ENCODE data around the gene FNDC3B.
"Not testable (repeated sequence)": the region's sequence is repeated elsewhere in the genome, so short reads cannot be mapped to it uniquely, and the experiment has no call there.

The FNDC3B gene

DNA sequence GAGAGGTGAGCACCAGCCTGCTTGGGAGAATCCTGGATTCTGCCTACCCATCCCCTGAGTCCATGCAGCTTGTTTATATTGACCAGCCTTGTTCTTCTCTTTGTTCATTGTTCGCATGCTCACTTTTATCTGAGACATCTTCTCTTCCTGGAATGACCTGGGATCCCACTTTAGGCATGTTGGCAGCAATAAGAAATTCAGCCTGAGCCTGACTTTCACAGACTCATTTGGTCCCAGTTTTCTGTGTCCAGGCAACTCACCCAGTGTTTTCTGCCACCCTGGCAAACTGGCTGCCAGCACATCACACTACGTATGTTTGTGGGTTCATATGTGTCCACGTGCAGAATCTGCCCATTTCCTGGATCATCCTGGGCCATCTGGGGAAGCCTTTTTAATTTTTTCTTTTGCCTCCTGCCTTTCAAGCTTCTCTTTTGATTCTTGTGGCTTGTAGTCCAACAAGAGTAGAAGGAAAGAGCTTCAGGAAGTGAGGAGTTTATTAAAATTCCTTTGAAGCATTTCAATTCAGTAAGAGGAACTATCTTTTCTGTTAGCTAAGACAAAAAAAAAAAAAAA lies 199.9 kb downstream of the FNDC3B start:
- no peak for DNase-seq (ENCODE audit: low read depth)

DNA sequence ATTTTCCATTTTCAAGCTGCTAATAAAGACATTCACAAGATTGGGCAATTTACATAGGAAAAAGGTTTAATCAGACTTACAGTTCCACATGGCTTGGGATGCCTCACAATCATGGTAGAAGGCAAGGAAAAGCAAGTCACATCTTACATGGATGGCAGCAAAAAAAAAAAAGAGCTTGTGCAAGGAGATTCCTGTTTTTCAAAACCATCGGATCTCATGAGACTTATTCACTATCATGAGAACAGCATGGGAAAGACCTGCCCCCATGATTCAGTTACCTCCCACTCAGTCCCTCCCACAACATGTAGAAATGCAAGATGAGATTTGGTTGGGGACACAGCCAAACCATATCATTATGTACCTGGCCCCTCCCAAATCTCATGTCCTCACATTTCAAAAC lies 202.0 kb downstream of the FNDC3B start:
- no peak for DNase-seq (ENCODE audit: low read depth)

DNA sequence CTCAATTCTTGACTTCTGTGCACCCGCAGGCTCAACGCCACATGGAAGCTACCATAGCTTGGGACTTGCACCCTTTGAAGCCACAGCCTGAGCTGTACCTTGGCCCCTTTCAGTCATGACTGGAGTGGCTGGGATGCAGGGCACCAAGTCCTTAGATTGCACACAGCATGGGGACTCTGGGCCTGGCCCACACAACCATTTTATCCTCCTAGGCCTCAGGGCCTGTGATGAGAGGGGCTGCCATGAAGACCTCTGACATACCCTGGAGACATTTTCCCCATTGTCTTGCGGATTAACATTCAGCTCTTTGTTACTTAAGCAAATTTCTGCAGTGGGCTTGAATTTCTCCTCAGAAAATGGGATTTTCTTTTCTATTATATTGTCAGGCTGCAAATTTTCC lies 203.1 kb downstream of the FNDC3B start:
- DNase-seq (ENCODE audit: low read depth) = not testable (repeated sequence)

DNA sequence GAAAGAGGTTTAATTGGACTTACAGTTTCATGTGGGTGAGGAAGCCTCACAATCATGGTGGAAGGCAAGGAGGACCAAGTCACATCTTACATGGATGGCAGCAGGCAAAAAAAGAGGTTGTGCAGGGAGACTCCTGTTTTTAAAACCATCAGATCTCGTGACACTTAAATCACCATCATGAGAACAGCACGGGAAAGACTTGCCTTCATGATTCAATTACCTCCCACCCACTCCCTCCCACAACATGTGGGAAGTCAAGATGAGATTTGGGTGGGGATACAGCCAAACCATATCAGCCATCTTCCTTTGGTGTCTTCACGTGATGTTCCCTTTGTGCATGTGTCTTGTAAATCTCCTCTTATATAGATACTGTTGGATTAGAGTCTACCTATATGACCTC lies 204.0 kb downstream of the FNDC3B start:
- DNase-seq (ENCODE audit: low read depth) = not testable (repeated sequence)

DNA sequence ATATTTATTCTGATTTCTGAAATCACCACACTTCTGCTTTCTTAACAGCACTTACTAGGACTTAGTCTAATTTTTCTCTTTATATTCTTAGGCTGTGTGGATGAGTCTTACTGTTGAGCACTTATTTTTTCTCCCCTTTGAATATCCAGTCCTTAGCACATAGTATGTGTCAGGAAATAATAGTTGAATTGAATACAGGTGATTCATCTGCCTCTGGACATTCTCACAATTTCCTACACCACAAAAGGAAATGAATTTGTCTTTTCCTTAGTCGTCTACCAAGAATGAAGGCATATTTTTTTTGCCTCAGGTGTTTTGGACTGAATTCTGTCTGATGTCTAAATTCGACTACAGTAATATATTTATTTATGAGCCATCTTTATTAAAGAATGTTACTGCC lies 204.6 kb downstream of the FNDC3B start:
- DNase-seq (ENCODE audit: low read depth) = no peak

DNA sequence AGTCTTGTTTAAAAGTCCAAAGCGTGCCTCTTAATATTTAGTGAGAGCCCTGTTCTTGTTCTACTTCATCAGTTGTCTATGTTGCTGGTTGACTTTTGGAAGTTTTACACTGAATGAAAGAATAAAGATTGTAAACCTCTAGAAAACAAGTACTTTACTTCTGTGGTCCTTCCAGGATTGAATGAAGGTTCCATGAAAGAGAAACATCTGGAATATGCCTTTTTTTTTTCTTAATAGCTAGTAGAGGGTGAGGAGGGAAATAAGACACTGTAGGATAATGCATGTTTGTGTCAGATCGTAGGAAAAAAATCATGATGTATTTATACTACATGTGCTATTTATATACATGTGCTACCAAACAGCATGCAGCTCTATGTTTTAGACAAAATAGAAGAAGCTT lies 205.9 kb downstream of the FNDC3B start:
- DNase-seq (ENCODE audit: low read depth) = no peak

DNA sequence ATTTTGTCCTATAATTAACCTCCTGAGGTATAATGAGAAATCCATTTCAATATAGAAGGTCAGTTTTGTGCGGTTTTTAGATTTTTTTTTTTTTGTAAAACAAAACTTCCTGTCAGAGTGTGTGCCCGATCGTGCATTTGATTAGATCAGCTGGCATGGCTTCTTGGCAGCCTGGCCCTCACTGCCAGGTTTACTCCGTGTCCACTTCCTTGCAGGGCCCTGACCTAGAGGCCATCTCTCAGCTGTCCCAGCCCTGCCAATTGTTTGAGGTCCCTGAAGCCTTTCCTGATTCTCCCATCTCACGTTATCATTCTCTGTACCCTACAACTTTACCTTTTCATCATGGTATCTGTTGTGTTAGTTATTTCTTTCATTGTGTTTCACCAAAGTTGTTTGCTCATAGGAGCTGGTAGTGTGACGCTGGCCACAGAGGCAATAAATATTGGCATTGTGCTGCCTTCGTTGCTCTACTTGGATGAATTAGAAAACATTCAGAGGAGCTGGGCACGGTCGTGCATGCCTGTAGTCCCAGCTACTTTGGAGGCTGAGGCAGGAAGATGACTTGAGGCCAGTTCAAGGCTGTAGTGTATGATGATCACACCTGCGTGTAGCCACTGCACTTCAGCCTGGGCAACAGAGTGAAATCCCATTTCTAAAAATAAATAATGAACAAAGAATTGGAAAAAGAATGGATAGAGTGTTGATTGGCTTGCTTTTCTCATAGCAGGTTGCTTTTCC lies 206.9 kb downstream of the FNDC3B start:
- no peak for DNase-seq (ENCODE audit: low read depth)

DNA sequence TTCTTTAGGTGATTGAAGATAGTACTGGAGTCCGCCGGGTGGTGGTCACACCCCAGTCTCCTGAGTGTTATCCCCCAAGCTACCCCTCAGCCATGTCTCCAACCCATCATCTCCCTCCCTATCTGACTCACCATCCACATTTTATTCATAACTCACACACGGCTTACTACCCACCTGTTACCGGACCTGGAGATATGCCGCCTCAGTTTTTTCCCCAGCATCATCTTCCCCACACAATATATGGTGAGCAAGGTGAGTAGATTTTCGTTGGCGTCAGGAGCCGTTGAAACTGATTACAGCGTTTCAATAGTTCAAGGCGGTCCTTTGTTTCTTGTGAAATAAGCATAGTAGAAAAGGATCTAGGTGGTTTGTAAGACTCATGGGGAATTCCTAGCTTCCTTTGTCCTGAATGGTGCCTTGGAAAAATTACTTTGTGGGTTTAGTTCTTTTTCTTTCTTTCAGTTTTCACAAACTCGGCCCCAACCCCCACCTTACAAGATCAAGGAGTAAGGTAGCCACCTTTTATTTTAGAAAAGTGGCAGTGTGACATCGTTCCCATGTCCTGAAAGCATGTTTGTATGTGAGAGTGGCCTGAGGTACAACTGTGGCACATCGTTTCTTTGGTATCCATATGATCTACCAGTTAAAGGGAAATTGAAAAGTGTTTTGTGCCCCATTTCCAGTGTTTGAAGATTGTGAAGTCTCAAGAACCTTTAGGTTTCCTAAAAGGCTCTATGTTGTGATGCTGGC lies 208.3 kb downstream of the FNDC3B start:
- DNase-seq (ENCODE audit: low read depth) = no peak

DNA sequence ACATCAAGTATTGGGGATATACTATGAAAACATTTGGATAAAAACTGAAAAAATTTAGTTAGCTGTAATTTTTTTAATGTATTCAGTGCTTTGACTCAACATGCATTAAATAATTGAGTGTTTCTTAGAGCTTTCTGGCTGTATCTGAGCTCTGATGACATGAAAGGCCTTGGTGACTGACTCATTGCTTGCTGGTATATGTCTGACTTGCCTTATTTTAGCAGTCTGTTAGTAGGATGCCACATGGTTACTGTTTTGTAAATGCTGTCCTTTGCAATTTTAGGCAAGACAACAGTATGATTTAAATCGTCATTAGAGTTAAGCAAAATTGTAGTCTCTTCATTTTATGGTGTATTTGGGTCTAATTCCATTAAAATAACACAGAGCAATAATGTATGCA lies 209.7 kb downstream of the FNDC3B start:
- DNase-seq (ENCODE audit: low read depth) = no peak

DNA sequence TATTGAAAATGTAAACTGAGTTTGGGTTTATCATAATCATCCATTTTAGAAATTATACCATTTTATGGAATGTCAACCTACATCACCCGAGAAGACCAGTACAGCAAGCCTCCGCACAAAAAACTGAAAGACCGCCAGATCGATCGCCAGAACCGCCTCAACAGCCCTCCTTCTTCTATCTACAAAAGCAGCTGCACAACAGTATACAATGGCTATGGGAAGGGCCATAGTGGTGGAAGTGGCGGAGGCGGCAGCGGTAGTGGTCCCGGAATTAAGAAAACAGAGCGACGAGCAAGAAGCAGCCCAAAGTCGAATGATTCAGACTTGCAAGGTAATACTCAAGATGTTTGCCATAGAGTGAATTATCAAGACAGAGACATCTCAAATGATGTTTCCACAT lies 211.8 kb downstream of the FNDC3B start:
- no peak for DNase-seq (ENCODE audit: low read depth)

DNA sequence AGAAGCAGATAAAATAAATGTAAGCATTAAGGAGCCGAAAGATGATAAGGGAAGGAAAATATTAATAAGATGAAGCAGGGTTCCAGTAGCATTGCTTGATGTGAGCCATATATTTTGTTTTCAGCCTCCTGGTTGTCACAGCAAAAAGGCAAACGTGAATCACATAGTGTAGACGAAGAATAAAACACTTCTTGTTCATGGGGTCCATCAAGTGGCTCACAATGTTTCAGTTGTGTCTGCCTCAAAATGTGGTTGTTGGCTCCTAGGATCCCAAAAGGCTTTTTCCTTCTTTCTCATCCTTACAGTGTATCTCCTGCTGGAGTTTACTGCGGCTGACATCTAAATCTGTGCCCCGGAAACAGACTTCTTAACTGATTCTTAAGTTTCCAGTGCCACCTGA lies 213.8 kb downstream of the FNDC3B start:
- DNase-seq (ENCODE audit: low read depth) = no peak

DNA sequence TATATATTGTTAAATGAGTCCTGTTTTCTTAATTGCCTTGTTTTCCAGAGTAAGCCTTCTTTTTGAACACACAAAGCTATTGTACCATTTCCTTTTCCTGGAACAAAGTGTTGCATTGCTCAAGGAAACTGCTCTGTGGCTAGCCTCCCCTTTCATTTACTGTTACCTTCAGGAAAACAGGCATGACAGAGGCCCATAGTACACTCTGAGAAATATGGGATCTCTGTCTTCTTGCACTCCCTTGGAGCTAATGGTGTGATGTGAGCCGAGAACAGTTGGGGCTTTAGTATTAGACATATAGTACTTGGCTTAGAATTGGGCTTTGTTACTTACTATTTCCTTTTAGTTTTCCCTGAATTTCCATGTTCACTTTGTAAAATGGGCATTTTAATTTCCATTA lies 215.2 kb downstream of the FNDC3B start:
- DNase-seq (ENCODE audit: low read depth) = no peak

DNA sequence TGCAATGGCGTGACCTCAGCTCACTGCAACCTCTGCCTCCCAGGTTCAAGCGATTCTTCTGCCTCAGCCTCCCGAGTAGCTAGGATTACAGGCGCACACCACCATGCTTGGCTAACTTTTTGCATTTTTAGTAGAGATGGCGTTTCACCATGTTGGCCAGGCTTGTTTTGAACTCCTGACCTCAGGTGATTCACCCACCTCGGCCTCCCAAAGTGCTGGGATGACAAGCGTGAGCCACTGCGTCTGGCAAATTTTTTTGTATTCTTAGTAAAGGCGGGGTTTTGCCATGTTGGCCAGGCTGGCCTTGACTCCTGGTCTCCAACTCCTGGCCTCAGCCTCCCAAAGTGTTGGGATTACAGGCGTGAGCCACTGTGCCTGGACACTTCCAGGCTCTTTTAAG lies 215.9 kb downstream of the FNDC3B start:
- DNase-seq (ENCODE audit: low read depth) = not testable (repeated sequence)

DNA sequence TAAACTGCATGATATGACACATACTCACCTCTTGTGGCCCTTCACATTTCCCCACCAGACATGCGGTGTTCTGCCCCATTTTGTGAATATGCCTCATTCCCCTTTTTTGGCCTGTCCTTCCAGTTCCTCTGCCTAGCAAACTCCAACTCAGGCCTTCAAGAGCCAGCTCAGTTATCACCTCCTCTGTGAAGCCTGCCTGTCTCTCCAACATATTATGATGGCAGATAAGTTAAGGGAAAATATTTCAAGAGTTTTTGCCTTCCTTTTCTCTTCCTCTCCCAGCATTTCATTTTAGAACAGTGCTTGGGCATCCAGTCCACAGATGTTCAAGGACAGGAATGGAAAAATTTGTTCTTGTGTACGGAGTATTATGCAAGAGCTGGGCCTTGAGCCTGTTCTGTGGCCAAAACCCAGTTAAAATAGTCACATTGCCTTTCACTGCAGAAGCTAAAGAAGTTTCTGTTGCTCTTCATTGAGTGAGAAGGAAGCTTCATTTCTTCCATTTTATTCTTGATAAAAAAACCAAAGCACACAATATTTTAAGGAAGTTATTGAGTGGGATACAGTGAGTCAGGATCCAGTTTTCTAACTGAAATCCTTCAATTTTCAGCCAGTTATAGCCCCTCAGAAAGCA lies 216.8 kb downstream of the FNDC3B start:
- no peak for DNase-seq (ENCODE audit: low read depth)

DNA sequence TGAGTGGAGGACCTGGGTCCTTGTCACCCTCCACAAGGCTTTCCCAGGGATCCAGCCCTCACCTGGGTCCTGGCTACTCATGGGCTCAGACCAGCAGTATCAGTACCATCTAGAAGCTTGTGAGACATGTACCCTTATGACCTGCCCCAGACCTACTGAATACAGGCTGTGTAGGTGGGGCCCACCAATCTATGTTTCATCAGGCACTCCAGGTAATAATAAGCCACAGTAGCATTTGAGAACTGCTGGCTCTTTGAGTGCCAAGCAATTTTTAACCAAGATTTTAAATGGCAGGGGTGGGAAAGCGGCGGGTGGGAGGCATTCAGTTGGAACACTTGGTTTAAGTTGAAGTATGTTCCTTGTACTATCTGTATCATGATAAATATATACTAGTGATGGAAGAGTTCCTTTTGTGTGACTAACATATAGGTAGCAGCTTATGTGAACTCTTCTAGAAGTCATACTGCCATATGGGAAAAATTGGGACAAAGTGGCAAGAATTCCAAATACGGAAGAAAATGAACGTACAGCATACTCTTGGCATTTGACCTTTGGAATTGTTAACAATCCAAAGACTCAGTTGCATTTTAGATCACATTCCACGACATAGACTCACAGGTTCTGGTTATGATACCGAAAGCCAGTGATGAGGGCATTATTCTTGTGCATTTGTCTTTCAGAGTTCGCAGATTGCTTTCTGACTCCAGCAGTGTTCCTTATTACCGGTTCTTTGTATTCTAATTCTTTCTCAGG lies 218.4 kb downstream of the FNDC3B start:
- DNase-seq (ENCODE audit: low read depth) = no peak

DNA sequence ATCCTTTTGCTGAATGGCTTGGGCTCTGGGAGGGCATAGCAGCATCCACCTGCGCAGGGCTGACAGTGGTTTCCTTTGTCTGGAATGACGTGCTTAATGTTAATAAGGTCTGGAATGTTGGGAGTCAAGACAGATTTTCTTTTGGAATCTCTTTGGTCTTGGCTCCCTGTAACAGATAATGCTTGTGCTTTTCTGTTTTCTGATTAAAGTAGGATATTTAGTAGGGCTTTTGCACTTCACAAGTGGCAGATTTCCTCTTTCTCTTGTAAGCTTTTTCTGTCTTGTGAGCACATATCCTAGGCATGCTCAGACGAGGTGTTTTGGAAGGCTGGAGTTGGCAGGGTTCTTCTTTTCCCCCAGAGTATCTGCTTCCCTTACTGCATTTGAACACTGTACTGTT lies 219.2 kb downstream of the FNDC3B start:
- DNase-seq (ENCODE audit: low read depth) = no peak

DNA sequence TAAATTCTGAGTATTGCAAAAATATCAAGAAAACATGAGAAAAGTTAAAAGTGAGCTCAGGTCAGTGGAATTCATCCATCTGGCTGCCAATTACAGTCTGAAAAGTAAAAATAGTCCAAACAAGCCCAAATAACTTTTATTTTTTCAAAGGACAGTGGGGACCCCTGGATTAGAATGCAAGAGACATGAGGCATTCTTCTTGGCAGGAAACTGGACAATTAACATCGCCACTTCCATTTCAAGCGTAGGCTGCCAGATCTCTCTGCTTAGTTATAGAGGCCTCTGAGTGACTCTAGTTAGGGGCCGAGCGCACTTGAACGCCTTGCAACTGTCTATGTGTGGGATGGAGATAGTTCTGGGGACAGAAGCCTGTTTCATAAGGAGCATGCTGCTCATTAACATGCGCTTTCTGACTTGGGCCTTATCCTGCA lies 219.7 kb downstream of the FNDC3B start:
- no peak for DNase-seq (ENCODE audit: low read depth)

DNA sequence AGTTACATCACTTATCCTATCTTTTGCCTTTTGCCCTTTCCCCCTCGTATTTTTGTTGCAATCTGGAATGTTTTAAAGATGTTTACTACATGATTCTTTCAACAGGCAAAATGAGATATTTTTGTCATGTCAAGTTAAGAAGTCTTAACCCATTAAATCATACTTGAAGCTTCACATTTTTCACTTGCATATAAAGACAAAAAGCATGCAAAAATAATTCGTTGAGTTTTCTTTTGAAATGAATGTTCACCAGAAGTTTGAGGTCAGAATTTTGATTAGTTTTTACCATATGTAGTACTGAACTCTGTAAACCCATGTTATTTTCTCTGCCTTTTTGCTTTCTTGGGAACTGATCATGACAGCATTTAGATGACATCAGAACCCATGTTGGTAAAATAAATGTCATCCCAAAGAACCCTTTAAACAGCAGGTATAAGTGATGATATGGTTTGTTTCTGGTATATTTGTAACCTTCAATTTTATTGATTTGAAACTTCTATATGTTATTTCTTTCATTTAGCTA lies 220.4 kb downstream of the FNDC3B start:
- DNase-seq (ENCODE audit: low read depth) = no peak

DNA sequence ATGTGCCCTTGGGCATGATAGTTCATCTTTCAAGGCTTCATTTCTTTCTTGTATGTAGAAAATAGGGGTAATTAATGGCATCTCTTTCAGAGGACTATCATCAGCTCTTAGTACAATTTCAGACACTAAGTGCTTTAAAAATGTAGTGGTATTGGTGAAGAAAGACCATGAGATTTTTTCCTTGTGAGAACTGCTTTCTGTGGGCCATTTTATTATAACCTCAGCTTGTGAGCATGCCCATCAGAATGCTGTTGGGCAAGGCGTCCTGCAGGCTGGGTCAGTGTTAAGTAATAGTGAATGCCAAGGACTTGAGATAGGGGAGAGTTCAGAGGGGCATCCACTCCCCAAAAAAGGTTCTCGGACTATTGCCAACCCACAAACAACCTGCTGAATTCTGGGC lies 221.0 kb downstream of the FNDC3B start:
- DNase-seq (ENCODE audit: low read depth) = no peak

DNA sequence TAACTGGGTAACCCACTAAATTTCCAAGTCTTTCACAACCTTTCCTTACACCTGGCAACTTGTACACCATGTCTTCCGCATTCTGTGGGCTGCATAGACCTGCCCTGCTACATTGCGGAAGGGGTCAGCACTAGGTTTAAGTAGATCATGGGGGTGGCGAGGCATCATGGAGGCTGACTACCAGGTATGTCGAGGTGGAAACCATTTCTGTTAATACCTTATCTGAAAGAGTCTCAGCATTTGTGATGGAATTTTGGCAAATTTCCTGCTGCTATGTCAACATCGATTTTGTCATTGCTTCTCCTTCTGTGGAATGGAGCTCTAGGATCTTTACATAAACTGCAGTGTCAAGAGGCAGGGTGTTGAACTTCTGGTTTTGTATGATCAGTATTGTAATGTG lies 221.7 kb downstream of the FNDC3B start:
- no peak for DNase-seq (ENCODE audit: low read depth)

DNA sequence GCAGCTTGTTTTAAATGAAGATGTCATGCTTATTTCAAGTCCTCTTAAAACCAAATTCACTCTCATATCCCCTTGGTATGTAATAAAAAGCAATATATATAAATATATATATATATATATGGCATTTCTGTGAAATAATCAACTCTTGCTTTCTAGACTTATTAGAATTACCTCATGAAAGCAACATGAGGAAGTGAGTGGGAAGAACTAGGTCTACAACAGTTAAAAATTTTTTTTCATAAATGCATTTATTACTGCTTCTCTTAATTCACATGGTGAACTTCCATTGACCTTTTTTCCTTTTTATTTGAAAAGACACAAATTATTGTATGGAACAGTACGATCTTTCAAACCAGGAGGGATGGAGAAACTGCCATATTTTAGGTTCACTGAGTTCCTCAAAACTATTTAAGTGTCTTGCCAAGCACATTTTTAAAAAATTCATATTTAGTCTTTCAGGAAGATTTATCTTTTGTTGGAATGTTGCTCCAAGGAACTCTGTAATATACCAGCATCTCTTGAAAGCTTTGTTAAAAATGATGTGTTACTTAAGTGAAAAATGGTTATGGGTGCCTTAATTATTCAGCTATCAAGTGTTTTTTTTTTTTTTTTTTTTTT lies 223.7 kb downstream of the FNDC3B start:
- no peak for DNase-seq (ENCODE audit: low read depth)

Data from activated T-cell treated with anti-CD3 and anti-CD28 coated beads for 48 hours (primary cell).